Adipose tissue (tissue), 3 donors: Measurements from ENCODE around the gene TLCD1. TPM values are rescaled to one million over a fixed set of nuclear protein-coding genes. Genes with fewer than 3 reads are reported as not detected.

Source experiments
- H3K27ac ChIP-seq: one replicate; pipeline ENCODE4 v1.5.1; 2013; ENCODE audit warnings: low read depth, low read length
- WGBS, 3 donors: extraction: QIAGEN DNeasy Blood & Tissue Kit; methylation state at CpG; one replicate each; pipeline ENCODE4 v1.1.7; 2013; 5-methylcytosine and 5-hydroxymethylcytosine counted together
- polyA plus RNA-seq, 3 donors: library from polyadenylated mRNA; stranded (reverse); fragments of 200-250 nt; gene quantifications; one replicate each; pipeline ENCODE4 v1.2.3, GENCODE V29; 2013
- donor health status: healthy with polysubstance abuse.
- donor health status: Bipolar disorder and iron deficiency.
- donor health status: healthy.

The TLCD1 gene
- polyA plus RNA-seq, 3 donors, result 2.4 to 11.7 (median 5.4) TPM

GRCh38 chr17:28719021-28719433, 7.0 kb downstream of the TLCD1 start:
- H3K27ac ChIP-seq, result no peak overlapping the region
- 35 to 40% (median 35%) methylated on average over 18 of the region's 18 CpGs for WGBS, 3 donors

GRCh38 chr17:28718333-28719020, 7.6 kb downstream of the TLCD1 start:
- H3K27ac ChIP-seq, result peak overlapping the region; percentile 28
- 33 to 66% (median 39%) methylated on average over 18 of the region's 18 CpGs for WGBS, 3 donors

- H3K27ac ChIP-seq, result peak within 1 kb of the TSS; percentile 28
- 5 to 15% (median 8%) methylated on average over 58 to 60 of the region's 60 CpGs for WGBS, 3 donors
Observed at GRCh38 chr17:28717578-28718332, 8.3 kb downstream of the TLCD1 start, which contains the start of gene RAB34. RAB34 (minus strand) TSS chr17:28717868; CDS start chr17:28717266, 602 bp downstream.

GRCh38 chr17:28716740-28717577, 9.1 kb downstream of the TLCD1 start:
- no peak overlapping the region for H3K27ac ChIP-seq
- 11 to 24% (median 13%) methylated on average over 56 to 63 of the region's 63 CpGs for WGBS, 3 donors

GRCh38 chr17:28715217-28715616, 10.8 kb downstream of the TLCD1 start:
- 83 to 92% (median 87%) methylated on average over 2 of the region's 2 CpGs for WGBS, 3 donors
- no peak overlapping the region for H3K27ac ChIP-seq

GRCh38 chr17:28714281-28714680, 11.8 kb downstream of the TLCD1 start:
- 82 to 92% (median 85%) methylated on average over 3 of the region's 3 CpGs for WGBS, 3 donors
- H3K27ac ChIP-seq, result no peak overlapping the region

GRCh38 chr17:28712705-28713415, 13.2 kb downstream of the TLCD1 start:
- H3K27ac ChIP-seq, result no peak overlapping the region
- 78 to 82% (median 79%) methylated on average over 7 of the region's 7 CpGs for WGBS, 3 donors

- 16 to 47% (median 19%) methylated on average over 33 to 34 of the region's 34 CpGs for WGBS, 3 donors
- no peak overlapping the region for H3K27ac ChIP-seq
Observed at GRCh38 chr17:28712032-28712704, 13.9 kb downstream of the TLCD1 start.

- H3K27ac ChIP-seq, result peak within 1 kb of the TSS; percentile 91
- WGBS, 3 donors, result 1 to 7% (median 2%) methylated on average over 20 of the region's 20 CpGs
Observed at GRCh38 chr17:28711723-28712031, 14.4 kb downstream of the TLCD1 start, which contains the start of gene PROCA1. PROCA1 (minus strand) TSS chr17:28711888; CDS start chr17:28711660, 228 bp downstream.

- 0 to 1% (median 1%) methylated on average over 67 to 74 of the region's 74 CpGs for WGBS, 3 donors
- peak overlapping the region; percentile 91 for H3K27ac ChIP-seq
Observed at GRCh38 chr17:28710861-28711722, 14.9 kb downstream of the TLCD1 start.

- H3K27ac ChIP-seq, result no peak overlapping the region
- WGBS, 3 donors, result 73 to 87% (median 85%) methylated on average over 2 of the region's 2 CpGs
Observed at GRCh38 chr17:28707339-28707720, 18.7 kb downstream of the TLCD1 start.

- no peak overlapping the region for H3K27ac ChIP-seq
- WGBS, 3 donors, result 53 to 66% (median 64%) methylated on average over 6 of the region's 7 CpGs
Observed at GRCh38 chr17:28706471-28707338, 19.3 kb downstream of the TLCD1 start.

GRCh38 chr17:28705728-28706334, 20.2 kb downstream of the TLCD1 start:
- no peak overlapping the region for H3K27ac ChIP-seq
- 77 to 80% (median 77%) methylated on average over 9 to 10 of the region's 10 CpGs for WGBS, 3 donors

- H3K27ac ChIP-seq, result no peak overlapping the region
- WGBS, 3 donors, result 74 to 85% (median 78%) methylated on average over 4 to 5 of the region's 5 CpGs
Observed at GRCh38 chr17:28705074-28705659, 20.9 kb downstream of the TLCD1 start.

- 89 to 93% (median 92%) methylated on average over 11 to 14 of the region's 14 CpGs for WGBS, 3 donors
- H3K27ac ChIP-seq, result no peak overlapping the region
Observed at GRCh38 chr17:28704219-28704858, 21.7 kb downstream of the TLCD1 start.
